Measurements from ENCODE around the gene BANP.

DNA sequence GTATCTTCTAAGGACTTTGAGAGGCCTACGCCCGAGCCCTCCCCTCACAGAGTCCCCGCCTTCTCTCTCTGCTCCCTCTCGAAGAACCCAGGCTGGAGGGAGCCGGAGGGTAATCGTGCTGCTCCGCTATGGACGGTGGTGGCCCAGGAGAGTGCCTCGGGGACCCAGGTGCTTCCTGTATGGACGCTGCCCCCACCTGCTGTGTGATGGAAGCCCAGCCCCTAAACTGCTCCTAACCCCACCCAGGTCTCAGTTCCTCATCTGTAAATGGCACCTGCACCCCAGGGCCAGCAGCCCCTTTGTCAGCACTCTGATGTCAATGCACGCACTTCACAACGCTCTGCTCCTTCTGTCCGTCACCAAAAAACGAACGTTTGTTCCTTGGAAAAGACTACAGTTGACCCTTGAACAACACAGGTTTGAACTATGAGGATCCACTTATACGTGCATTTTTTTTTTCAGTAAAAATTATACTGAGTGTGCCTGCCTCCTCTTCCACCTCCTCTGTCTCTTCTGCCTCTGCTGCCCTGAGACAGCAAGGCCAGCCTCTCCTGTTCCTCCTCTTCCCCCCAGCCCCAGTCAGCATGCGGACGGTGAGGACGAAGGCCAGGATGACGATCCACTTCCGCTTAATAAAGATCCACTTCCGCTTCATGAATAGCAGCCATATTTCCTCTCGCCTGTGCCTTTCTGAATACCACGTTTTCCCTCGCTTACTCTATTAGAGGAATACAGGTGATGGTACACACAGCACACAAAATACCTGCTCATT lies 118.3 kb downstream of the BANP start:
- no peak for TF ChIP-seq CTCF (IDR thresholded peaks at IDR 0.05)
- TF ChIP-seq POLR2A (IDR thresholded peaks at IDR 0.05), result no peak
